ENCODE results near the gene ABTB2.

ABTB2 gene

GRCh38 chr11:34254011-34254410, 103.8 kb downstream of the ABTB2 start:
- Histone ChIP-seq H3K4me3 (ENCODE audit: low read depth, low read length) (no peak overlapping the region), H3K36me3 (no peaks in the 10 kb centered on the region), H3K27ac (no peak overlapping the region), H3K27me3 (ENCODE audit: insufficient read depth, low read depth, severe bottlenecking) (no peaks in the 10 kb centered on the region), H3K9me3 (ENCODE audit: severe bottlenecking) (no peaks in the 10 kb centered on the region)
- no peak for TF ChIP-seq CTCF (IDR thresholded peaks at IDR 0.05; ENCODE audit: low read depth, low read length)
- no peak for DNase-seq

- H3K4me3 ChIP-seq (ENCODE audit: low read depth, low read length), result no peak overlapping the region
- DNase-seq, result no peak
- no peaks in the 10 kb centered on the region for H3K9me3 ChIP-seq (ENCODE audit: severe bottlenecking)
- no peak for TF ChIP-seq CTCF (IDR thresholded peaks at IDR 0.05; ENCODE audit: low read depth, low read length)
- no peaks in the 10 kb centered on the region for H3K36me3 ChIP-seq
- no peak overlapping the region for H3K27ac ChIP-seq
- no peaks in the 10 kb centered on the region for H3K27me3 ChIP-seq (ENCODE audit: insufficient read depth, low read depth, severe bottlenecking)
Observed at GRCh38 chr11:34252651-34253050, 105.2 kb downstream of the ABTB2 start.

- Histone ChIP-seq H3K9me3 (ENCODE audit: severe bottlenecking) (no peaks in the 10 kb centered on the region), H3K4me3 (ENCODE audit: low read depth, low read length) (no peak overlapping the region), H3K27me3 (ENCODE audit: insufficient read depth, low read depth, severe bottlenecking) (no peaks in the 10 kb centered on the region), H3K27ac (no peak overlapping the region), H3K36me3 (no peaks in the 10 kb centered on the region)
- no peak for TF ChIP-seq CTCF (IDR thresholded peaks at IDR 0.05; ENCODE audit: low read depth, low read length)
- no peak for DNase-seq
Observed at GRCh38 chr11:34252015-34252414, 105.8 kb downstream of the ABTB2 start.

- Histone ChIP-seq H3K36me3 (no peaks in the 10 kb centered on the region), H3K27ac (no peak overlapping the region), H3K27me3 (ENCODE audit: insufficient read depth, low read depth, severe bottlenecking) (no peaks in the 10 kb centered on the region), H3K4me3 (ENCODE audit: low read depth, low read length) (no peak overlapping the region), H3K9me3 (ENCODE audit: severe bottlenecking) (no peaks in the 10 kb centered on the region)
- DNase-seq, result no peak
- TF ChIP-seq CTCF (IDR thresholded peaks at IDR 0.05; ENCODE audit: low read depth, low read length), result no peak
Observed at GRCh38 chr11:34251589-34251980, 106.2 kb downstream of the ABTB2 start.

GRCh38 chr11:34250732-34251588, 106.8 kb downstream of the ABTB2 start:
- no peaks in the 10 kb centered on the region for H3K27me3 ChIP-seq (ENCODE audit: insufficient read depth, low read depth, severe bottlenecking)
- TF ChIP-seq CTCF (IDR thresholded peaks at IDR 0.05; ENCODE audit: low read depth, low read length), result no peak
- no peak overlapping the region for H3K27ac ChIP-seq
- no peaks in the 10 kb centered on the region for H3K36me3 ChIP-seq
- no peak overlapping the region for H3K4me3 ChIP-seq (ENCODE audit: low read depth, low read length)
- DNase-seq, result no peak
- no peaks in the 10 kb centered on the region for H3K9me3 ChIP-seq (ENCODE audit: severe bottlenecking)

GRCh38 chr11:34250211-34250610, 107.6 kb downstream of the ABTB2 start:
- Histone ChIP-seq H3K27me3 (ENCODE audit: insufficient read depth, low read depth, severe bottlenecking) (no peaks in the 10 kb centered on the region), H3K9me3 (ENCODE audit: severe bottlenecking) (no peaks in the 10 kb centered on the region), H3K4me3 (ENCODE audit: low read depth, low read length) (no peak overlapping the region), H3K27ac (no peak overlapping the region), H3K36me3 (no peaks in the 10 kb centered on the region)
- no peak for DNase-seq
- no peak for TF ChIP-seq CTCF (IDR thresholded peaks at IDR 0.05; ENCODE audit: low read depth, low read length)

Data from WERI-Rb-1 (cell line).